Brain microvascular endothelial cell (primary cell): Measurements from ENCODE around the gene MUC6.

ENCODE experiments used
- DNase-seq: peaks from one replicate; pipeline ENCODE4 v3.0.0-alpha.2; 2020
- H3K27ac ChIP-seq: fragments of 250-450 bp; sonication (Bioruptor Pico); 2 replicates; pipeline ENCODE4 v1.5.1; 2020; ENCODE audit warnings: mild to moderate bottlenecking, moderate library complexity
- H3K27me3 ChIP-seq: fragments of 250-450 bp; sonication (Bioruptor Pico); replicated peaks from 2 replicates; pipeline ENCODE4 v1.5.1; 2020; ENCODE audit warnings: mild to moderate bottlenecking
- H3K36me3 ChIP-seq: fragments of 250-450 bp; sonication (Bioruptor Pico); replicated peaks from 2 replicates; pipeline ENCODE4 v1.5.1; 2020; ENCODE audit warnings: mild to moderate bottlenecking
- H3K4me3 ChIP-seq: 2 replicates; pipeline ENCODE4 v1.5.1; 2011; ENCODE audit warnings: low read depth, mild to moderate bottlenecking, control low read depth, low read length, moderate library complexity
- in situ Hi-C: cut with HindIII; loops from 2 replicates; pipeline ENCODE4 v1.10.0; 2017; ENCODE audit warnings: low sequenced_read_pairs, low pct_ligation_motif_present
- TF ChIP-seq, protein P1 (sequence below): IDR thresholded peaks from 2 replicates; pipeline ENCODE4 v1.5.1; 2011; ENCODE audit warnings: low read depth, mild to moderate bottlenecking, moderate library complexity, low read length, control low read depth, inconsistent platforms; ENCODE audit errors: missing control alignments

Gene MUC6

DNA sequence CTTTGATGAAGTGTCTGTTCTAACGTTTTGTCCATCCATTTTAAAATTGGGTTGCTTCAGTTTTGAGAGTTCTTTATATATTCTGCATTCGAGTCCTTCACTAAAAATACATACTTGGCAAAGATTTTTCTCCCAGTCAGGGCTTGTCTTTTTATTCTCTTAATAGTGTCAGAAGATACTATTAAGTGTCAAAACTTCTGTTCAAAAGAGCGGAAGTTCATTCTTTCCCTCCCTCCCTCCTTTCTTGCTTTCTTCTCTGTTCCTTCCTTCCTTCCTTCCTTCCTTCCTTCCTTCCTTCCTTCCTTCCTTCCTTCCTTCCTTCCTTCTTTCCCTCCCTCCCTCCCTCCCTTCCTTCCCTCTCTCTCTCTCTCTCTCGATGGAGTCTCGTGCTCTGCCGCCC, 7.6 kb upstream of the MUC6 start:
- TF ChIP-seq, protein P1, sequence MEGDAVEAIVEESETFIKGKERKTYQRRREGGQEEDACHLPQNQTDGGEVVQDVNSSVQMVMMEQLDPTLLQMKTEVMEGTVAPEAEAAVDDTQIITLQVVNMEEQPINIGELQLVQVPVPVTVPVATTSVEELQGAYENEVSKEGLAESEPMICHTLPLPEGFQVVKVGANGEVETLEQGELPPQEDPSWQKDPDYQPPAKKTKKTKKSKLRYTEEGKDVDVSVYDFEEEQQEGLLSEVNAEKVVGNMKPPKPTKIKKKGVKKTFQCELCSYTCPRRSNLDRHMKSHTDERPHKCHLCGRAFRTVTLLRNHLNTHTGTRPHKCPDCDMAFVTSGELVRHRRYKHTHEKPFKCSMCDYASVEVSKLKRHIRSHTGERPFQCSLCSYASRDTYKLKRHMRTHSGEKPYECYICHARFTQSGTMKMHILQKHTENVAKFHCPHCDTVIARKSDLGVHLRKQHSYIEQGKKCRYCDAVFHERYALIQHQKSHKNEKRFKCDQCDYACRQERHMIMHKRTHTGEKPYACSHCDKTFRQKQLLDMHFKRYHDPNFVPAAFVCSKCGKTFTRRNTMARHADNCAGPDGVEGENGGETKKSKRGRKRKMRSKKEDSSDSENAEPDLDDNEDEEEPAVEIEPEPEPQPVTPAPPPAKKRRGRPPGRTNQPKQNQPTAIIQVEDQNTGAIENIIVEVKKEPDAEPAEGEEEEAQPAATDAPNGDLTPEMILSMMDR = no peak
- in situ Hi-C loops = loop anchor here (25.0 kb wide), 1 partner anchor 132 kb away; the partner anchor contains the start of gene CHID1
- Histone ChIP-seq H3K27me3 (peaks cover 1% of the 10 kb centered on the region), H3K36me3 (no peaks in the 10 kb centered on the region), H3K4me3 (no peak overlapping the region), H3K27ac (no peak overlapping the region)
- DNase-seq = no peak

DNA sequence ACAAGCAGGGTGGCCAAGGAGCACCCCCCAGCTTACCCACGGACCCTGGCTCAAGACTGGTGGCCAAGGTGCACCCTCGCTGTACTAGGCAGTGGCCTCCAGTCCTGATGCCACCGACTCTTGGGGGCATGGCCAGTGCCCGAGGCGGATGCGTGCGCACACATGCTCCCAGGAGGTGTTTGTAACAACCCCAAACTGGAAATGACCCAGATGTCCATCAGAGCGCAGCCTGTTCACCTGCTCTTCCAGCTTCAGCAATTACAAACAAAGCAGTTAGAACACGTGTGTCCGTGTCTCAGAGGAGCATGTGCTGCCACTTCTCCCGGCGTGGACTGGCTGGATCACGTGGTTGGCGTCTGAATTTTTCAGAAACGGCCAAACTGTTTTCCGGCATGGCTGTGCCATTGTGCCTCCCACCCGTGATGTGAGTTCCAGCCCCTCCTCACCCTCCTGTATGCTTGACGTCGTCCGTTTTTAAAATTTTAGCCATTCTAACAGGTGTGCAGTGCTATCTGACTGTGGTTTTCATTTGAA, 7.1 kb upstream of the MUC6 start:
- Histone ChIP-seq H3K27me3 (peaks cover 1% of the 10 kb centered on the region), H3K4me3 (no peak overlapping the region), H3K27ac (no peak overlapping the region), H3K36me3 (no peaks in the 10 kb centered on the region)
- in situ Hi-C loops = loop anchor here (25.0 kb wide), 1 partner anchor 131 kb away; the partner anchor contains the start of gene CHID1
- no peak for DNase-seq
- TF ChIP-seq, protein P1 = no peak

DNA sequence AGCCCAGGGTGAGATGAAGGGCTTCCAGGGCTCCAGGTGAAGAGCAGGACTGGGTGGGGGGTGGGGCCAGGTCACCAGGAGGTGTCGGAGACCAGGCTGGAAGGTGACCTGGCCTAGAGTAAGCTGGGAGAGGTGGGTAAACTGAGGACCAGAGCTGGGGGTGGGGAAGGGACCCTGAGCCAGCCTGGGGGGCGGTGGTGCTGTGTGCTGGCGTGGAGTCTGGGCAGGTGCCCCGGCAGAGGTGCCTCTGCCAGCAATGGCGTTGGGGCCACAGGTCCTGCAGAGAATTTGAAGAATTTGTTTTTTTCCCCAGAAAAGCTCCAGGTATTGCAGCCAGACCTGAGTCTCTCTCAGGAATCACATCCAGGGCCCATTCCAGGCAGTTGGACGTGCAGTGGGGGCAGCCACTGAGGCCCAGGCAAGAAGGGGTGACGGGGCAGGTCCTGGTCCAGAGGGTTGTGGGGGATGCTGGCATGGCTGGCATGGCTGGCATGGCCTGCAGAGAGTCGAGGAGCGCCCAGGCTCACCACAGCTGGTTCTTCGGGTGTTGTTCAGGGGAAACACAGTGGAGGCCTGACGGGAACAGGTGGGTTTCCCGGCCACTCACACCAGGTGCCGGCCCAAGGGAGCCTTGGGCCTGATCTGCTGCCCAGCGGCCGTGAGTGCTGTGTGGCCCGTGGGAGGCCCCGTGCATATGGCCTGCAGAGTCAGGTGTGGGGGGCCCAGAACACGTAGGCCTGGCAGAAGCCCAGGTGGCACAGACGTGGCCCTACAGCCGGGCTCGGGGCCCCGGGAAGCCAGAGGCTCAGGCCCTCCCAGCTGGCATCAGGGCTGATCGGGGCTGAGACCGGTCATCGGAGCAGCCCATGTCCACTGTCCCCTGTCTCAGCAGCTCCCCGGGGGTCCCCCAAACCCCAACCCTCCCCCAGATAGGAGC, 6.4 kb upstream of the MUC6 start:
- no peak overlapping the region for H3K27ac ChIP-seq
- H3K4me3 ChIP-seq = no peak overlapping the region
- in situ Hi-C loops = loop anchor here (25.0 kb wide), 1 partner anchor 131 kb away; the partner anchor contains the start of gene CHID1
- TF ChIP-seq, protein P1 = no peak
- no peak for DNase-seq
- H3K36me3 ChIP-seq = no peaks in the 10 kb centered on the region
- peaks cover 1% of the 10 kb centered on the region for H3K27me3 ChIP-seq

DNA sequence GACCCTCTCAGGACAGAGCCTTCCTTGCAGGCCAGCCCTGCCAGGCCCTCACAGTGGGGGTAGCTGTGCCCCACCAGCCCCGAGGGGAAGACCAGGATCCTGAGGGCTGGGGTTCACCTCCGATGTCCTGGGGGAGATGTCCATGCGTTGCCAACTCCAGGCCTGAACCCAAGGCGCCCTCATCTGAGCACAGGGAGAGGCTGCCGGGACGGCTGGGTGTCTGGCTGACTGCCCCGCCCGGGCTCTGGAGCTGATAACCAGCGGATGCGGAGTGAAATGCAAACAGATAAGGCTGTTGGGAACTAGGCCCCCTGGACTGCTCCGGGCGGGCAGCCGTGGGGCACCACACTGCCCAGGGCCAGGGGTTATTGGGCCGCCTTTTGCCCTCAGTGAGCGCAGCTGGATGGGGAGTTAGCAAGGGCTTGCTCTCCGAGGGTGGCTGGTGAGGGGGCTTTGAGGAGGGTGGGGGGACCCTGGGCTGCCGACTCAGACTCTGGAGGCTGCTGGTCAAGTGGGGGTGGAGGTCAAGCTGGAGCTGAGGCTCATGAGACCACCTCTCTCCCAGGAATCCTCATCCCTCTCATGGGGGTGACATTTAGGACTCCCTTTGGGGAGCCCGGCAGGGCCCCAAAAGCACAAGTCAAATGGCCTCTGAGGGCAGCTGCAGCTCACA, 5.6 kb upstream of the MUC6 start:
- TF ChIP-seq, protein P1 = no peak
- peaks cover under 1% of the 10 kb centered on the region for H3K27me3 ChIP-seq

DNA sequence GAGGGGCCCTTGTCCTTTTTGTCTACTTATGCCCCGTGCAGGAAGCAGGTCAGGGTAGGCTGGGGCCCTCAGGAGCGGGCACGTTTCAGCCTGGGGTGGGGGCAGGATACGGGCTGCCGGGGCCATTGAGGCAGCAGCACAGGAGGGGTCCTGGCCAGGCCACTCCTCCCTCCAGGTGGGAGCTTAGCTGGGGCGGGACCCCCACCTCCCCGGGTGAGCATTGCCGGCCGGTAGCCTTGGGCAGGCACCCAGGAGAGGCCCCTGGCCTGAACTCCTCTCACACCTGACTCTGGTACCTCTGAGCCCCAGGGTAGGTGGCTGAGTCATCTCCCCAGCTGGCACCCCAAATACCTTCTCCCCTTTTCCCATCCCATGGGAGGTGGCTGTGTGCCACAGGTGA, 5.0 kb upstream of the MUC6 start:
- H3K27me3 ChIP-seq = no peaks in the 10 kb centered on the region
- no peak overlapping the region for H3K27ac ChIP-seq
- no peak for DNase-seq
- TF ChIP-seq, protein P1 = no peak
- H3K36me3 ChIP-seq = no peaks in the 10 kb centered on the region
- H3K4me3 ChIP-seq = no peak overlapping the region
- in situ Hi-C loops = loop anchor here (25.0 kb wide), 1 partner anchor 129 kb away; the partner anchor contains the start of gene CHID1

More for the DNA sequence above, 5.6 kb upstream of the MUC6 start:
- Histone ChIP-seq H3K27ac (no peak overlapping the region), H3K4me3 (no peak overlapping the region), H3K36me3 (no peaks in the 10 kb centered on the region)
- in situ Hi-C loops = loop anchor here (25.0 kb wide), 1 partner anchor 130 kb away; the partner anchor contains the start of gene CHID1
- no peak for DNase-seq
